Liver (tissue), 3 donors: ENCODE results near the gene MT1E.

Experiments used
- CTCF ChIP-seq: fragments of 150-350 bp; IDR thresholded peaks from 2 replicates; pipeline ENCODE4 v1.5.1; 2017; ENCODE audit warnings: improper control_type of control experiment, low read depth, low read length; ENCODE audit not compliant: missing input control
- JUND ChIP-seq, 2 donors: IDR thresholded peaks; 2 replicates each; pipeline ENCODE4 v1.6.1; 2016; ENCODE audit warnings: antibody characterized with exemption in 2 of 2
- REST ChIP-seq: IDR thresholded peaks from 2 replicates; pipeline ENCODE4 v1.6.1; 2016; ENCODE audit warnings: antibody characterized with exemption, mild to moderate bottlenecking
- RXRA ChIP-seq, 2 donors: IDR thresholded peaks; 2 replicates each; pipeline ENCODE4 v1.6.1; 2017 to 2018; ENCODE audit warnings: antibody characterized with exemption in 2 of 2, mild to moderate bottlenecking in 1 of 2
- YY1 ChIP-seq: IDR thresholded peaks from 2 replicates; pipeline ENCODE4 v1.6.1; 2016; ENCODE audit warnings: antibody characterized with exemption, mild to moderate bottlenecking
- donor health status: healthy.
- donor health status: healthy.

GRCh38 chr16:56635441-56635967 is 9.9 kb downstream of the MT1E start:
- no peak for TF ChIP-seq CTCF
- no peak for TF ChIP-seq RXRA (IDR thresholded peaks at IDR 0.05)
- no peak for TF ChIP-seq YY1
- no peak for TF ChIP-seq REST
- no peak for TF ChIP-seq JUND (IDR thresholded peaks at IDR 0.05)
